Measurements from ENCODE around the gene AGAP3.

The AGAP3 gene

GRCh38 chr7:151074817-151075661 lies 11.2 kb upstream of the AGAP3 start:
- H3K4me3 ChIP-seq (ENCODE audit: low read depth in 1 of 2, low read length in 2 of 2): no peak overlapping the region
- H3K27me3 ChIP-seq (ENCODE audit: insufficient read depth, low read length, poor library complexity): no peaks in the 10 kb centered on the region
- H2AFZ ChIP-seq (ENCODE audit: low read depth, low read length): no peak overlapping the region
- H3K9me3 ChIP-seq (ENCODE audit: insufficient read depth, low read length, severe bottlenecking): no peaks in the 10 kb centered on the region
- H3K36me3 ChIP-seq (ENCODE audit: insufficient read depth, low read length): peaks cover 87% of the 10 kb centered on the region
- H3K27ac ChIP-seq (ENCODE audit: low read length): no peak overlapping the region
- no peak for DNase-seq
- H3K4me2 ChIP-seq (ENCODE audit: insufficient read depth, low read length): no peak overlapping the region
- no peak for ATAC-seq (ENCODE audit: insufficient read depth, low read depth)
- H3K79me2 ChIP-seq (ENCODE audit: insufficient read depth, low read length): peaks cover 19% of the 10 kb centered on the region
- no peak overlapping the region for H3K9ac ChIP-seq (ENCODE audit: low read depth, low read length)
- no peak for TF ChIP-seq EZH2 (IDR thresholded peaks at IDR 0.05; ENCODE audit: borderline replicate concordance, low read depth, low read length, severe bottlenecking)
- no peak for TF ChIP-seq CTCF (IDR thresholded peaks at IDR 0.05; ENCODE audit: borderline replicate concordance, extremely low read depth, low read length, poor library complexity, severe bottlenecking)
- H3K4me1 ChIP-seq (ENCODE audit: insufficient read depth, low read length): peaks cover 24% of the 10 kb centered on the region
- peaks cover 38% of the 10 kb centered on the region for H4K20me1 ChIP-seq (ENCODE audit: insufficient read depth, low read length)

- Histone ChIP-seq H3K4me2 (ENCODE audit: insufficient read depth, low read length) (no peak overlapping the region), H3K9me3 (ENCODE audit: insufficient read depth, low read length, severe bottlenecking) (no peaks in the 10 kb centered on the region), H3K36me3 (ENCODE audit: insufficient read depth, low read length) (peaks cover 85% of the 10 kb centered on the region), H3K27ac (ENCODE audit: low read length) (no peak overlapping the region), H2AFZ (ENCODE audit: low read depth, low read length) (no peak overlapping the region), H3K4me3 (ENCODE audit: low read depth in 1 of 2, low read length in 2 of 2) (no peak overlapping the region), H3K9ac (ENCODE audit: low read depth, low read length) (no peak overlapping the region), H3K4me1 (ENCODE audit: insufficient read depth, low read length) (peaks cover 25% of the 10 kb centered on the region), H4K20me1 (ENCODE audit: insufficient read depth, low read length) (peaks cover 39% of the 10 kb centered on the region), H3K79me2 (ENCODE audit: insufficient read depth, low read length) (peaks cover 24% of the 10 kb centered on the region), H3K27me3 (ENCODE audit: insufficient read depth, low read length, poor library complexity) (no peaks in the 10 kb centered on the region)
- TF ChIP-seq EZH2 (IDR thresholded peaks at IDR 0.05; ENCODE audit: borderline replicate concordance, low read depth, low read length, severe bottlenecking): no peak
- no peak for TF ChIP-seq CTCF (IDR thresholded peaks at IDR 0.05; ENCODE audit: borderline replicate concordance, extremely low read depth, low read length, poor library complexity, severe bottlenecking)
- ATAC-seq (ENCODE audit: insufficient read depth, low read depth): no peak
- no peak for DNase-seq
Measured at GRCh38 chr7:151075662-151075971, 10.7 kb upstream of the AGAP3 start.

- Histone ChIP-seq H2AFZ (ENCODE audit: low read depth, low read length) (no peak overlapping the region), H3K27ac (ENCODE audit: low read length) (no peak overlapping the region), H3K4me3 (ENCODE audit: low read depth in 1 of 2, low read length in 2 of 2) (no peak overlapping the region), H3K9me3 (ENCODE audit: insufficient read depth, low read length, severe bottlenecking) (no peaks in the 10 kb centered on the region), H3K9ac (ENCODE audit: low read depth, low read length) (no peak overlapping the region), H3K4me1 (ENCODE audit: insufficient read depth, low read length) (peaks cover 28% of the 10 kb centered on the region), H3K4me2 (ENCODE audit: insufficient read depth, low read length) (no peak overlapping the region), H4K20me1 (ENCODE audit: insufficient read depth, low read length) (peaks cover 39% of the 10 kb centered on the region), H3K27me3 (ENCODE audit: insufficient read depth, low read length, poor library complexity) (no peaks in the 10 kb centered on the region), H3K79me2 (ENCODE audit: insufficient read depth, low read length) (peaks cover 27% of the 10 kb centered on the region), H3K36me3 (ENCODE audit: insufficient read depth, low read length) (peaks cover 81% of the 10 kb centered on the region)
- DNase-seq (no peak), ATAC-seq (ENCODE audit: insufficient read depth, low read depth) (no peak)
- TF ChIP-seq EZH2 (IDR thresholded peaks at IDR 0.05; ENCODE audit: borderline replicate concordance, low read depth, low read length, severe bottlenecking) (no peak), CTCF (IDR thresholded peaks at IDR 0.05; ENCODE audit: borderline replicate concordance, extremely low read depth, low read length, poor library complexity, severe bottlenecking) (no peak)
Measured at GRCh38 chr7:151075978-151076426, 10.3 kb upstream of the AGAP3 start.

All from DND-41 (cell line).